HG02884 (cell line): ENCODE data around the gene IFFO2.

ENCODE experiments used
- ATAC-seq: cut with Tn5 transposase; IDR thresholded peaks from one replicate; pipeline ENCODE4 v1.9.1; 2021; ENCODE audit warnings: mild to moderate bottlenecking, moderate library complexity; ENCODE audit not compliant: unreplicated experiment

IFFO2 gene

DNA sequence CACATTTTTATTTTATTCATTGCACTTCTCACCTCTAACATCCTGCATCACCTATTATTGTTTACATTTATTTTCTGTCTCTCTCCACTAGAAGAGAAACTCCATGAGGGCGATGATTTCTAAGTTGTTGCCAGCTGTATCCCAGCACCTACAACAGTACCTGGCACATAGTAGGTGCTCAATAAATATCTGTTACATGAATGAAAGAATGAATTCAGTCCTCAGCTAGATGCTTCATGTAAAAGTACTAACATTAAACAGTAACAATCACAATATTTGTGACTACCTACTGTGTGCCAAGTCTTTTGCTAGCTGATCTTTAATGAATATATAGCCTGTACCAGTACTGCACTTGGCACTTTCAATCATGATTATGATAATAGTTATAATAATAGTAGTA, 100.0 kb downstream of the IFFO2 start:
- no peak for ATAC-seq

DNA sequence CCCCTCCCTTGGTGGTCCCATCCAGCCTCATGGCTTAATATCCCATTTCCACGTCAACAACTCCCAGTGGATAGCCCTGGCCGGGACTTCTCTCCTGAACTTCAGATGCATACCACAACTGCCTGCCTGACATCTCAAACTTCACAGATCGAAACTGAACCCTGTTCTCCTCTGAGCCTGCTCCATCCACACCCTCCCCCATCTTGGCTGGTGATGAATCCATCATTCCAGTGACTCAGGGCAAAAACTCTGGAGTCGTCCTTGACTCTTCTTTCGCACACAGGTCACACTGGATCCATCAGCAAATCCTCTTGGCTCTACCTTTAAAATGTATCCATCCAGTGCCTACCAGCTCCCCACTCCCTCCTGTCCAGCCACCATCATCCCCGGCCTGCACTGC, 100.9 kb downstream of the IFFO2 start:
- ATAC-seq, result no peak

DNA sequence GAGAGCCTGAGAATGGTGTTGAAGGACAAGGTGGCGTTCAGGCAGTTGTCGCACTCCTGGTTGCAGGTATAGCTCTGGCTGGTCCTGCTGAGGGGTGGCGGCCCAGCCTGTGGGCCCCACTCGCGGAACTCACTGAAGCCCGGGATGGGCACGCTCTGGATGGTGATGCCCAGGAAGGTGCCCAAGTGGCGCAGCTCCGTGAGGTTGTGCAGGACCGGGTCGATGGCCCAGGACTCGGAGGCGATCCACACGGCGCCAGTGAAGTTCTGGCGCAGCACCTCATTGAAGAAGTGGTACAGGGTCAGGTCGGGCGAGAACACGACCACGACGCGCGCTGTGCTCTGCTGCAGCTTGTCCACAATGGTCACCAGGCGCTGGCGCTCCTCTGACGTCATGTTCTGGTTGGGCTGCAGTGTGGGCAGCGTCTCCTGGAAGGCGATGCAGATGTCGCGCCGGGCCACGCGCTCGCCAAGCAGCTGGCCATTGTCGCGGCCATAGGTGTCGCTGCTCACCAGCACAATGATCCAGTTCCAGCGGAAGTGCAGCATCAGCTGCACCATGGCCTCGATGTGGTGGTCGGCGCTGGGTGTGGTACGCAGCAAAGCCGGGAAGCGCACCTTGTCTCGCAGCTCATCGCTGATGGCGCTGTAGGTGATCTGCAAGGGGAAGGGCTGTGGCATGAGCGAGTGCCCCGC, 102.0 kb downstream of the IFFO2 start:
- no peak for ATAC-seq
